HCT116 (cell line): ENCODE results near the gene CIAO2A.

Source experiments
- CTCF ChIP-seq, 3 experiments: fragments of 200-600 bp in 1 of 3; sonication (generic) in 1 of 3; IDR thresholded peaks in 2 of 3; conservative IDR thresholded peaks in 1 of 3; 2 replicates each; pipeline ENCODE4 v1.5.1; 2012 to 2017; ENCODE audit warnings: low read depth in 2 of 3, low read length in 2 of 3, antibody characterized with exemption in 1 of 3, borderline replicate concordance in 1 of 3, control low read depth in 1 of 3, mild to moderate bottlenecking in 1 of 3, mixed read lengths in 1 of 3, mixed run types in 1 of 3, moderate library complexity in 1 of 3; ENCODE audit not compliant: insufficient read depth in 1 of 3
- EGR1 ChIP-seq: IDR thresholded peaks from 2 replicates; pipeline ENCODE4 v1.6.1; 2012; ENCODE audit warnings: low read depth

DNA sequence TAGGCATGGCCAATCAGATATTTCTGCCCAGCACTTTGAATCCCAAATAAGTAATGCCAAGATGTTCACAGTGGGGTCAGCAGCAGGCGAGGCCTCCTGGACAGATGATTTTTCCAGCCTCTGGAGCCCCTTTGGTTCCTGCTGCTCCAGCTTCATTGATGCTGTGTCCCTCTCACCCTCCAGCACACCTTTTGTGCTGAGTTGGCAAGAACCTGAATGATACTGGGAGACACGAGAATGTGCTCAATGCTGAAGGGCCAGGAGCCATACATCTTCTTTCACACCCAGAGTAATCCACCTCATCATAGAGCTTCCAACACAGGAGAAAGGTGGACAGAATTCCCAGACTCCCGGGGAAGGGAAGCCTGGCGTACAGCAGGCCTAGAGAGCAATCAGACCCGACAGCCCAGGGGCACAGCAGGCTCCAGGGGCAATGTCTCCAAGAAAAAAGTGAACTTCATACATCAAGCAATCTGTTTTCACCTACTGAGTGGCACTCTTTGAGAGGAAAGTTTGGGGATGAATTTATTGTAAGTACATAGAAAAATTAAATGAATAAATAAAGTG, 40.6 kb downstream of the CIAO2A start:
- TF ChIP-seq CTCF (IDR thresholded peaks at IDR 0.05 in 2 of 3, conservative IDR thresholded peaks at IDR 0.05 in 1 of 3; ENCODE audit: borderline replicate concordance in 1 of 3, insufficient read depth in 1 of 3, low read depth in 2 of 3, low read length in 2 of 3) = no peak
- no peak for TF ChIP-seq EGR1
